ENCODE results near the gene CCNL2.

- TF ChIP-seq ZSCAN21 (CRISPR knock-in tag; IDR thresholded peaks at IDR 0.05; ENCODE audit: borderline replicate concordance) (no peak), HMG20A (CRISPR knock-in tag; IDR thresholded peaks at IDR 0.05; ENCODE audit: borderline replicate concordance) (no peak), TCF7 (IDR thresholded peaks at IDR 0.05; ENCODE audit: low read depth) (no peak), CREB1 (IDR thresholded peaks at IDR 0.05) (no peak), CREB1 (CRISPR knock-in tag; IDR thresholded peaks at IDR 0.05) (no peak), USF2 (IDR thresholded peaks at IDR 0.05; ENCODE audit: low read depth, low read length) (no peak), USF2 (CRISPR knock-in tag; IDR thresholded peaks at IDR 0.05; ENCODE audit: borderline replicate concordance) (no peak), PBX3 (CRISPR knock-in tag; IDR thresholded peaks at IDR 0.05; ENCODE audit: borderline replicate concordance) (no peak), KAT2B (IDR thresholded peaks at IDR 0.05; ENCODE audit: borderline replicate concordance, low read depth, low read length) (no peak), JUND (CRISPR knock-in tag; IDR thresholded peaks at IDR 0.05) (no peak), EZH2 (conservative IDR thresholded peaks at IDR 0.05; ENCODE audit: low read depth, low read length) (no peak), SP5 (CRISPR knock-in tag; IDR thresholded peaks at IDR 0.05; ENCODE audit: borderline replicate concordance, low read depth) (no peak), REST (IDR thresholded peaks at IDR 0.05; ENCODE audit: borderline replicate concordance in 1 of 2, low read depth in 1 of 2, low read length in 2 of 2) (no peak), ZSCAN22 (CRISPR knock-in tag; IDR thresholded peaks at IDR 0.05) (no peak), THAP7 (CRISPR knock-in tag; IDR thresholded peaks at IDR 0.05) (no peak)
Measured at GRCh38 chr1:1393014-1393413, 6.1 kb downstream of the CCNL2 start.
